MCF 10A (cell line): Measurements from ENCODE around the gene STX12. TPM values are rescaled to one million over a fixed set of nuclear protein-coding genes. Genes with fewer than 3 reads are reported as not detected.
"Not testable (repeated sequence)": the region's sequence is repeated elsewhere in the genome, so short reads cannot be mapped to it uniquely, and the experiment has no call there.

Experiments
- BruUV-seq: library from RNA; stranded (reverse); fragments of 400-500 nt; replicated peaks from 2 replicates; lab custom pipeline; 2021; lab: Mats Ljungman, UMichigan
- CTCF ChIA-PET: fragments of 300-600 bp; sonication (Branson Sonifier 250); formaldehyde crosslinking; extraction: SDS; loops from one replicate; lab custom pipeline; 2021; ENCODE audit warnings: antibody characterized with exemption, inconsistent platforms; lab: Yijun Ruan, JAX
- POLR2A ChIA-PET: fragments of 300-600, 350-650 bp; sonication (Branson Sonifier 250); formaldehyde crosslinking; extraction: SDS; loops from one replicate; lab custom pipeline; 2020; ENCODE audit warnings: antibody characterized with exemption, inconsistent platforms; lab: Yijun Ruan, JAX
- DNase-seq: peaks from one replicate; pipeline ENCODE4 v3.0.0-alpha.2; 2018; ENCODE audit not compliant: unreplicated experiment
- H3K27ac Mint-ChIP-seq: one replicate; pipeline ENCODE4 v1.8.0; 2022; ENCODE audit warnings: mild to moderate bottlenecking, low read depth, mixed read lengths; ENCODE audit not compliant: unreplicated experiment
- H3K27me3 Mint-ChIP-seq: one replicate; pipeline ENCODE4 v1.8.0; 2022; ENCODE audit warnings: mixed read lengths; ENCODE audit not compliant: insufficient read depth, unreplicated experiment
- H3K36me3 Mint-ChIP-seq: one replicate; pipeline ENCODE4 v1.8.0; 2022; ENCODE audit warnings: mild to moderate bottlenecking, moderate library complexity, mixed read lengths; ENCODE audit not compliant: insufficient read depth, unreplicated experiment
- H3K4me1 Mint-ChIP-seq: one replicate; pipeline ENCODE4 v1.8.0; 2022; ENCODE audit warnings: mixed read lengths; ENCODE audit not compliant: insufficient read depth, unreplicated experiment
- H3K4me3 Mint-ChIP-seq: one replicate; pipeline ENCODE4 v1.8.0; 2022; ENCODE audit warnings: mild to moderate bottlenecking, moderate library complexity, mixed read lengths; ENCODE audit not compliant: unreplicated experiment
- H3K9me3 Mint-ChIP-seq: one replicate; pipeline ENCODE4 v1.8.0; 2022; ENCODE audit warnings: mixed read lengths; ENCODE audit not compliant: unreplicated experiment
- intact Hi-C: fragments of 100-400 bp; cut with micrococcal nuclease; formaldehyde crosslinking; loops from 2 replicates; pipeline ENCODE4 v1.14.1; 2022
- total RNA-seq: library from RNA; stranded (reverse); gene quantifications from 2 replicates; pipeline ENCODE4 v1.2.3, GENCODE V29; 2022
- TF ChIP-seq, protein P1 (sequence below): fragments of 200-600 bp; IDR thresholded peaks from one replicate; pipeline ENCODE4 v1.8.0; 2022; ENCODE audit warnings: antibody characterized with exemption, mild to moderate bottlenecking; ENCODE audit not compliant: unreplicated experiment

The STX12 gene
- total RNA-seq, 1 experiment from 2014 or later: 34.6 TPM

DNA sequence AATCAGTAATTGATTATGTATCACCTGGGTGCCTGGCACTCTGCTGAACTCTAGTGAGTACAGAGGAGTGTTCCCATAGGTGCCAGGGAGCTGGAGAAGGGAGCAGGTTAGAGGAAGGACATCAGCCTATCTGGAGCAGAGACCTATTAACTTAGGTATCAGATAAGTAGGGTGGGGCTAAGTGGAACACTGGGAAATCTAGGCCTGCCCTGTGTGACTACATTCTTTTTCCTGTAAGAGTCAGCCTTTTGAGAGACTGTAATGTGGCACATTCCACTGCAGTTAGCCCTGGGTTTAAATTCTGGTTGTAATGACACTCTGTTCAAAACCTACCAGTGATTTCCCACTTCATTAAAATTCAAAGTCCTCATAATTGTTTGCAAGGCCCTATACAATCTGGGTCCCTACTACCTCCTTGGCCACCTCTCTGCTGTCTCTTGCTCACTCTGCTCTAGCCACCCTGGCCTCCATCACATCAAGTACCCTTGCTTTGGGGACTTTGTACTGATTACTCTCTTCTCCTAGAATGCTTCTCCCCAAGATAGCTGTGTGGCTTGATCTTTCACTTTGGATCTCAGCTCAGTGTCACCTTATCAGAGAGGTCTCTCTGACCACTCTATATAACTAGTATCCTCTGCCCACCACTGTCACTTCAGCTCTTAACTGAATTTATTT, 12.9 kb downstream of the STX12 start:
- Mint-ChIP-seq H3K27me3 (no peaks in the 10 kb centered on the region), H3K27ac (peak overlapping the region; percentile 33), H3K4me3 (no peak overlapping the region), H3K9me3 (no peaks in the 10 kb centered on the region), H3K36me3 (peaks cover 7% of the 10 kb centered on the region), H3K4me1 (peaks cover 9% of the 10 kb centered on the region)
- TF ChIP-seq, protein P1, sequence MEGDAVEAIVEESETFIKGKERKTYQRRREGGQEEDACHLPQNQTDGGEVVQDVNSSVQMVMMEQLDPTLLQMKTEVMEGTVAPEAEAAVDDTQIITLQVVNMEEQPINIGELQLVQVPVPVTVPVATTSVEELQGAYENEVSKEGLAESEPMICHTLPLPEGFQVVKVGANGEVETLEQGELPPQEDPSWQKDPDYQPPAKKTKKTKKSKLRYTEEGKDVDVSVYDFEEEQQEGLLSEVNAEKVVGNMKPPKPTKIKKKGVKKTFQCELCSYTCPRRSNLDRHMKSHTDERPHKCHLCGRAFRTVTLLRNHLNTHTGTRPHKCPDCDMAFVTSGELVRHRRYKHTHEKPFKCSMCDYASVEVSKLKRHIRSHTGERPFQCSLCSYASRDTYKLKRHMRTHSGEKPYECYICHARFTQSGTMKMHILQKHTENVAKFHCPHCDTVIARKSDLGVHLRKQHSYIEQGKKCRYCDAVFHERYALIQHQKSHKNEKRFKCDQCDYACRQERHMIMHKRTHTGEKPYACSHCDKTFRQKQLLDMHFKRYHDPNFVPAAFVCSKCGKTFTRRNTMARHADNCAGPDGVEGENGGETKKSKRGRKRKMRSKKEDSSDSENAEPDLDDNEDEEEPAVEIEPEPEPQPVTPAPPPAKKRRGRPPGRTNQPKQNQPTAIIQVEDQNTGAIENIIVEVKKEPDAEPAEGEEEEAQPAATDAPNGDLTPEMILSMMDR: no peak
- intact Hi-C loops: no loop called here
- CTCF ChIA-PET: interaction anchor here (0.6 to 1.0 kb wide), 2 partner anchors 10 to 13 kb away, joined by 4 to 5 read pairs; partner anchors contain the start of gene STX12
- DNase-seq: peak; percentile 5
- POLR2A ChIA-PET: interaction anchor here (0.6 to 4.5 kb wide), 2 partner anchors 12 to 44 kb away, joined by 4 to 48 read pairs; partner anchors contain the start of gene STX12
- BruUV-seq: no TSS peak

DNA sequence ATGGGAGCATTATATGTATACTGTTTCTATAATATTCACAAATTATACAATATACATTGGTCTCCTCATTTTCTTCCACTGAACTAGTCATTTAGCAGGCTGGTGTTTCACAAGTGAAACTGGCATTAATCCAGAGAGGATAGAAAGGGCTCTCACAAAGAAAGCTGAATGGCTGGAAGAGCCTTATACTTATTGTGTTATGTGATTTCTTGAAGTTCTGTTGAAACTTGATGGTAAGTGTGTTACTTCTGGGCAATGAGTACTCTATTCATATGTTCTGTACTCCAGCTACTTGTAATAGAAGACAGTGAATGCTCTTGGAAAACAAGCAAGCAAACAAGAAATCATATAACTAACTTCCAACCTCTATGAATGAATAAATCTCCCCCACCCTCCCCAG, 14.9 kb downstream of the STX12 start:
- H3K27ac Mint-ChIP-seq: no peak overlapping the region
- POLR2A ChIA-PET: interaction anchor here (4.5 kb wide), 1 partner anchor 14 kb away, joined by 48 read pairs; the partner anchor contains the start of gene STX12

DNA sequence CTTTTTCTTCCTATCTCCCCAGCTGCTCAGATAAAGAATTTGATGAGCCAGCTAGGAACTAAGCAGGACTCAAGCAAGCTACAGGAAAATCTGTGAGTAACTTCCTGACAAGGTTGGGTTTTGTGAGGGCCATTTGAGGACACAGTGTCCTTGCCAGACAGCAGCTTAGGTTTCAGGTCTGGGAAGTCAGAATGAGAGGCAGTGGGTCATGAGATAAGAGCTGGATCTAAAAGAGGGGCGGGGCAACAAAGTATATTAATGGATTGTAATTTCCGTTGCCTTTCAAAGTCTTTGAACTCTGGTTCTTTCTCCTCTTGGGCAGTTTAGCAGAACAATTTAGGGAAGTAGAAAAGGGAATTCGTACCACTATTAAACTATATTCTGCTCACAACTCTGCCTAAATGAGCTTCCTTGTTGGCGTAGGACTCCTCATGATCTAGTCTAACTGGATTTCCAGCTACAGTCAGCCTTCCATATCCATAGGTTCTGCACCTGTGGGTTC, 16.6 kb downstream of the STX12 start:
- H3K4me3 Mint-ChIP-seq: no peak overlapping the region
- no peak for DNase-seq
- ChIA-PET POLR2A (interaction anchor here (1.2 to 1.6 kb wide), 2 partner anchors 9 to 17 kb away, joined by 3 to 6 read pairs; partner anchors contain the start of gene STX12), CTCF (no interaction called here)
- peaks cover 9% of the 10 kb centered on the region for H3K4me1 Mint-ChIP-seq
- intact Hi-C loops: no loop called here
- H3K36me3 Mint-ChIP-seq: peaks cover 33% of the 10 kb centered on the region
- no TSS peak for BruUV-seq
- H3K27me3 Mint-ChIP-seq: no peaks in the 10 kb centered on the region
- no peak overlapping the region for H3K27ac Mint-ChIP-seq
- no peaks in the 10 kb centered on the region for H3K9me3 Mint-ChIP-seq
- TF ChIP-seq, protein P1: no peak

More for the DNA sequence above, 14.9 kb downstream of the STX12 start:
- BruUV-seq: no TSS peak
- no peaks in the 10 kb centered on the region for H3K27me3 Mint-ChIP-seq
- CTCF ChIA-PET: interaction anchor here (0.6 to 0.7 kb wide), 2 partner anchors 47 to 120 kb away, joined by 3 to 4 read pairs; no protein-coding TSS in a partner anchor
- H3K36me3 Mint-ChIP-seq: peaks cover 19% of the 10 kb centered on the region
- TF ChIP-seq, protein P1: no peak
- no peak overlapping the region for H3K4me3 Mint-ChIP-seq
- peak; percentile 67 for DNase-seq
- no peaks in the 10 kb centered on the region for H3K9me3 Mint-ChIP-seq
- H3K4me1 Mint-ChIP-seq: peaks cover 9% of the 10 kb centered on the region
- intact Hi-C loops: no loop called here

DNA sequence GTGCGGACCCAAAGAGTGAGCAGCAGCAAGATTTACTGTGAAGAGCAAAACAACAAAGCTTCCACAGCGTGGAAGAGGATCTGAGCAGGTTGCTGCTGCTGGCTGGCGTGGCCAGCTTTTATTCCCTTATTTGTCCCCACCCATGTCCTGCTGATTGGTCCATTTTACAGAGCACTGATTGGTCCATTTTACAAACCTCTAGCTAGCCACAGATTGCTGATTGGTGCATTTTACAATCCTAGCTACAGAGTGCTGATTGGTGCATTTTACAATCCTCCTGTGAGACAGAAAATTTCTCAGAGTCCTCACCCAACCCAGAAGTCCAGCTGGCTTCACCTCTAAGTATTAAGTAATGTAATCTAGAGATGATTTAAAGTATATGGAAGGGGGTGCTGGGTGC, 17.3 kb downstream of the STX12 start:
- H3K4me1 Mint-ChIP-seq, H3K27me3 Mint-ChIP-seq, H3K4me3 Mint-ChIP-seq, H3K27ac Mint-ChIP-seq, BruUV-seq, DNase-seq, H3K9me3 Mint-ChIP-seq, intact Hi-C loops: not testable (repeated sequence)
- CTCF ChIA-PET: interaction anchor here (0.6 kb wide), 1 partner anchor 48 kb away, joined by 3 read pairs; no protein-coding TSS in a partner anchor
- H3K36me3 Mint-ChIP-seq: peaks cover 39% of the 10 kb centered on the region
- POLR2A ChIA-PET: interaction anchor here (1.2 to 1.6 kb wide), 2 partner anchors 9 to 18 kb away, joined by 3 to 6 read pairs; partner anchors contain the start of gene STX12
